ENCODE measurements around the gene ATP8A1. TPM values are rescaled to one million over a fixed set of nuclear protein-coding genes. Genes with fewer than 3 reads are reported as not detected.

Gene ATP8A1
- total and polyA plus RNA-seq, 4 donors: 0.65 to 15.9 (median 5.9) TPM

DNA sequence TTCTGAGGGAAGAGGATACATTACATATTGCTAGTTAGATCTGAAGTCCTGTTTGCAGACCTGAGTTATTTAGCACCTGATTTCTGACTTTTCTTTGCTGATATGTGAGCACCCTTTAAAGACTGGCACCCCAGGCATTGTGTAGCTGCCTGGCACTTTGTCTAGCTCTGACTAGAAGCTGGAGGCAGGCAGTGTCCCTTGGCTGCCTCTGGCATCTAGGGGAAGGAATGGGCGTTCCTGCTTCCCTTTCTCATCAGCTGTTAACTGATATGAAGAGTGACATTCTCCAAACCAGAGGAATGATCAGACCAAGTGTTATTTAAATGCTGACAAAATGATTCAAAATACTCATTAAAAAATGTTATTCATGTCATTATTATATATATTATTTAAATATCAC lies 289.9 kb downstream of the ATP8A1 start:
- Histone ChIP-seq H3K36me3 (ENCODE audit: control insufficient read depth in 4 of 4, insufficient read depth in 3 of 4, low read depth in 1 of 4, low read length in 3 of 4) (no peaks in the 10 kb centered on the region), H3K9ac (ENCODE audit: low read depth in 1 of 2, low read length in 2 of 2) (no peak overlapping the region), H3K4me3 (ENCODE audit: low read depth in 1 of 3, low read length in 3 of 3) (no peak overlapping the region), H3K27ac (ENCODE audit: low read depth in 1 of 2, low read length in 2 of 2) (no peak overlapping the region), H3K4me1 (ENCODE audit: control insufficient read depth in 4 of 4, insufficient read depth in 4 of 4, low read length in 3 of 4) (no peaks in the 10 kb centered on the region), H3K9me3 (ENCODE audit: control insufficient read depth in 4 of 4, low read length in 3 of 4) (no peaks in the 10 kb centered on the region), H3K27me3 (ENCODE audit: control insufficient read depth in 4 of 4, insufficient read depth in 4 of 4, low read length in 3 of 4) (no peaks in the 10 kb centered on the region)
- TF ChIP-seq, protein P1, sequence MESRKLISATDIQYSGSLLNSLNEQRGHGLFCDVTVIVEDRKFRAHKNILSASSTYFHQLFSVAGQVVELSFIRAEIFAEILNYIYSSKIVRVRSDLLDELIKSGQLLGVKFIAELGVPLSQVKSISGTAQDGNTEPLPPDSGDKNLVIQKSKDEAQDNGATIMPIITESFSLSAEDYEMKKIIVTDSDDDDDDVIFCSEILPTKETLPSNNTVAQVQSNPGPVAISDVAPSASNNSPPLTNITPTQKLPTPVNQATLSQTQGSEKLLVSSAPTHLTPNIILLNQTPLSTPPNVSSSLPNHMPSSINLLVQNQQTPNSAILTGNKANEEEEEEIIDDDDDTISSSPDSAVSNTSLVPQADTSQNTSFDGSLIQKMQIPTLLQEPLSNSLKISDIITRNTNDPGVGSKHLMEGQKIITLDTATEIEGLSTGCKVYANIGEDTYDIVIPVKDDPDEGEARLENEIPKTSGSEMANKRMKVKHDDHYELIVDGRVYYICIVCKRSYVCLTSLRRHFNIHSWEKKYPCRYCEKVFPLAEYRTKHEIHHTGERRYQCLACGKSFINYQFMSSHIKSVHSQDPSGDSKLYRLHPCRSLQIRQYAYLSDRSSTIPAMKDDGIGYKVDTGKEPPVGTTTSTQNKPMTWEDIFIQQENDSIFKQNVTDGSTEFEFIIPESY (IDR thresholded peaks at IDR 0.05): no peak
- no peak for TF ChIP-seq TAF1 (conservative IDR thresholded peaks at IDR 0.05)
- TF ChIP-seq FOXA2 (IDR thresholded peaks at IDR 0.05): no peak
- TF ChIP-seq SP1 (IDR thresholded peaks at IDR 0.05): no peak
- no peak for TF ChIP-seq HNF4A (conservative IDR thresholded peaks at IDR 0.05)
- TF ChIP-seq JUND (IDR thresholded peaks at IDR 0.05): no peak
- no peak for TF ChIP-seq EGR1 (IDR thresholded peaks at IDR 0.05; ENCODE audit: low read depth in 2 of 2)
- TF ChIP-seq, protein P2, sequence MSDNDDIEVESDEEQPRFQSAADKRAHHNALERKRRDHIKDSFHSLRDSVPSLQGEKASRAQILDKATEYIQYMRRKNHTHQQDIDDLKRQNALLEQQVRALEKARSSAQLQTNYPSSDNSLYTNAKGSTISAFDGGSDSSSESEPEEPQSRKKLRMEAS (IDR thresholded peaks at IDR 0.05): no peak
- TF ChIP-seq, protein P3, sequence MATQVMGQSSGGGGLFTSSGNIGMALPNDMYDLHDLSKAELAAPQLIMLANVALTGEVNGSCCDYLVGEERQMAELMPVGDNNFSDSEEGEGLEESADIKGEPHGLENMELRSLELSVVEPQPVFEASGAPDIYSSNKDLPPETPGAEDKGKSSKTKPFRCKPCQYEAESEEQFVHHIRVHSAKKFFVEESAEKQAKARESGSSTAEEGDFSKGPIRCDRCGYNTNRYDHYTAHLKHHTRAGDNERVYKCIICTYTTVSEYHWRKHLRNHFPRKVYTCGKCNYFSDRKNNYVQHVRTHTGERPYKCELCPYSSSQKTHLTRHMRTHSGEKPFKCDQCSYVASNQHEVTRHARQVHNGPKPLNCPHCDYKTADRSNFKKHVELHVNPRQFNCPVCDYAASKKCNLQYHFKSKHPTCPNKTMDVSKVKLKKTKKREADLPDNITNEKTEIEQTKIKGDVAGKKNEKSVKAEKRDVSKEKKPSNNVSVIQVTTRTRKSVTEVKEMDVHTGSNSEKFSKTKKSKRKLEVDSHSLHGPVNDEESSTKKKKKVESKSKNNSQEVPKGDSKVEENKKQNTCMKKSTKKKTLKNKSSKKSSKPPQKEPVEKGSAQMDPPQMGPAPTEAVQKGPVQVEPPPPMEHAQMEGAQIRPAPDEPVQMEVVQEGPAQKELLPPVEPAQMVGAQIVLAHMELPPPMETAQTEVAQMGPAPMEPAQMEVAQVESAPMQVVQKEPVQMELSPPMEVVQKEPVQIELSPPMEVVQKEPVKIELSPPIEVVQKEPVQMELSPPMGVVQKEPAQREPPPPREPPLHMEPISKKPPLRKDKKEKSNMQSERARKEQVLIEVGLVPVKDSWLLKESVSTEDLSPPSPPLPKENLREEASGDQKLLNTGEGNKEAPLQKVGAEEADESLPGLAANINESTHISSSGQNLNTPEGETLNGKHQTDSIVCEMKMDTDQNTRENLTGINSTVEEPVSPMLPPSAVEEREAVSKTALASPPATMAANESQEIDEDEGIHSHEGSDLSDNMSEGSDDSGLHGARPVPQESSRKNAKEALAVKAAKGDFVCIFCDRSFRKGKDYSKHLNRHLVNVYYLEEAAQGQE (IDR thresholded peaks at IDR 0.05): no peak
- TF ChIP-seq RAD21 (IDR thresholded peaks at IDR 0.05): no peak
- TF ChIP-seq, protein P4, sequence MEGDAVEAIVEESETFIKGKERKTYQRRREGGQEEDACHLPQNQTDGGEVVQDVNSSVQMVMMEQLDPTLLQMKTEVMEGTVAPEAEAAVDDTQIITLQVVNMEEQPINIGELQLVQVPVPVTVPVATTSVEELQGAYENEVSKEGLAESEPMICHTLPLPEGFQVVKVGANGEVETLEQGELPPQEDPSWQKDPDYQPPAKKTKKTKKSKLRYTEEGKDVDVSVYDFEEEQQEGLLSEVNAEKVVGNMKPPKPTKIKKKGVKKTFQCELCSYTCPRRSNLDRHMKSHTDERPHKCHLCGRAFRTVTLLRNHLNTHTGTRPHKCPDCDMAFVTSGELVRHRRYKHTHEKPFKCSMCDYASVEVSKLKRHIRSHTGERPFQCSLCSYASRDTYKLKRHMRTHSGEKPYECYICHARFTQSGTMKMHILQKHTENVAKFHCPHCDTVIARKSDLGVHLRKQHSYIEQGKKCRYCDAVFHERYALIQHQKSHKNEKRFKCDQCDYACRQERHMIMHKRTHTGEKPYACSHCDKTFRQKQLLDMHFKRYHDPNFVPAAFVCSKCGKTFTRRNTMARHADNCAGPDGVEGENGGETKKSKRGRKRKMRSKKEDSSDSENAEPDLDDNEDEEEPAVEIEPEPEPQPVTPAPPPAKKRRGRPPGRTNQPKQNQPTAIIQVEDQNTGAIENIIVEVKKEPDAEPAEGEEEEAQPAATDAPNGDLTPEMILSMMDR (IDR thresholded peaks at IDR 0.05; ENCODE audit: low read depth, low read length, missing input control): no peak
- WGBS: 70% methylated on average over 1 of the region's 1 CpG
- DNase-seq (ENCODE audit: low spot score): no peak

DNA sequence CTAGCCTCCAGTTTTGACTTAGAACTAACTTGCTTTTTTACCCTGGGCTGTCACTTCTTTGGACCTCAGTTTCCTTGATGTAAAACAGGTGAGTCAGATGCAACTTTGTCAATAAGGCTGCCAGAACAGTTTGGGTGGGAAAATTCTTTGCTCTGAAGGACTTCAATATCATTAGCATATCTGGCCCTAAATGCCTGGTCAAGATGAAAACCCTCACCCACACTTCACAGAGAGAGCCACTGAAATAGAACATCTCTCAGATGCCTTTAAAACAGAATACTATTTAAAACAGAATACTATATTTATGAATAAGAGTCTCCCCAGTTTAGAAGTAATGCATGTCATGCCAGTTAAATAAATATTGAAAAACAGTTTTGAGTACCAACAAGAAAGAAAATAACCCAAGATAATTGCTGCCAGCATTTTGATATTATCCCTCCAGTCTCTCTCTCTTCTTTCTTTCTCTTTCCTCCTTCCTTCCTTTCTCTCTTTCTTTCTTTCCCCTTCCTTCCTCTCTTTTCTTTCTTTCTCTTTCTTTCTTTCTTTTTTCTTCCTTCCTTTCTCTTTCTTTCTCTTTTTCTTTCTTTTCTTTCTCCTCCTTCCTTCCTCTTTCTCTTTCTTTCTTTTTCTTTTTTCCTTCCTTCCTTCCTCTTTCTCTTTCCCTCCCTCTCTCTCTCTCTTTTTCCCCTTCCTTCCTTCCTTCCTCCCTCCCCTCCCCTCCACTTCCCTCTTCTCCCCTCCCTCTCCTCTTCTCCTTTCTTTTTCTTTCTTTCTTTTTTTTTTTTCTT lies 292.4 kb downstream of the ATP8A1 start:
- H3K4me3 ChIP-seq (ENCODE audit: low read depth in 1 of 3, low read length in 3 of 3): no peak overlapping the region
- DNase-seq (ENCODE audit: low spot score): no peak
- peaks cover 0 to 5% (median 0%) of the 10 kb centered on the region in 4 donors for H3K4me1 ChIP-seq (ENCODE audit: control insufficient read depth in 4 of 4, insufficient read depth in 4 of 4, low read length in 3 of 4)
- no peaks in the 10 kb centered on the region for H3K36me3 ChIP-seq (ENCODE audit: control insufficient read depth in 4 of 4, insufficient read depth in 3 of 4, low read depth in 1 of 4, low read length in 3 of 4)
- no peak overlapping the region for H3K27ac ChIP-seq (ENCODE audit: low read depth in 1 of 2, low read length in 2 of 2)
- H3K27me3 ChIP-seq (ENCODE audit: control insufficient read depth in 4 of 4, insufficient read depth in 4 of 4, low read length in 3 of 4): peaks cover 0 to 4% (median 0%) of the 10 kb centered on the region in 4 donors
- no peaks in the 10 kb centered on the region for H3K9me3 ChIP-seq (ENCODE audit: control insufficient read depth in 4 of 4, low read length in 3 of 4)
- no peak overlapping the region for H3K9ac ChIP-seq (ENCODE audit: low read depth in 1 of 2, low read length in 2 of 2)
- TF ChIP-seq, protein P2 (IDR thresholded peaks at IDR 0.05): no peak
- TF ChIP-seq NR2F2 (IDR thresholded peaks at IDR 0.05) (no peak), JUND (IDR thresholded peaks at IDR 0.05) (no peak), EGR1 (IDR thresholded peaks at IDR 0.05; ENCODE audit: low read depth in 2 of 2) (no peak), TAF1 (conservative IDR thresholded peaks at IDR 0.05) (no peak)
- TF ChIP-seq, protein P3 (IDR thresholded peaks at IDR 0.05): no peak
- TF ChIP-seq, protein P4 (IDR thresholded peaks at IDR 0.05; ENCODE audit: low read depth, low read length, missing input control): no peak
- TF ChIP-seq, protein P1 (IDR thresholded peaks at IDR 0.05): no peak
